ENCODE data around the gene PTPN4.
"Not testable (repeated sequence)": the region's sequence is repeated elsewhere in the genome, so short reads cannot be mapped to it uniquely, and the experiment has no call there.

Gene PTPN4

DNA sequence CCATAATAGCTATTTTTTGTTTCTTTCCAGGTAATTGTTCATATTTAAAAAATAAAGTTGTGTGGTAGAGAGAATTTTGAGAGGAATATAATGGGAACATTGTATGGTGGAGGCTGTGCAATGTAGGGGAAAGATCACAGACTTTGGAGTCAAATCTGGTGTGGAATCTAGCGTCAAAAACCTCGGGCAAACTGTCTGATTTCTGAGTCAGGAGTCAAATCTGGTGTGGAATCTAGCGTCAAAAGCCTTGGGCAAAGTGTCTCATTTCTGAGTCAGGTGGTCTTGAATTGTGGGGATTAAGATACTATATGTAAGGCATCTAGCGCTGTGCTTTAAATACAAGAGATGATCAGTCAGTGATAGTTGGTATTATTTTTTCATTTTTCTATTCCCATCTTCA, 5.1 kb downstream of the PTPN4 start:
- DNase-seq (ENCODE audit: low spot score), result no peak

DNA sequence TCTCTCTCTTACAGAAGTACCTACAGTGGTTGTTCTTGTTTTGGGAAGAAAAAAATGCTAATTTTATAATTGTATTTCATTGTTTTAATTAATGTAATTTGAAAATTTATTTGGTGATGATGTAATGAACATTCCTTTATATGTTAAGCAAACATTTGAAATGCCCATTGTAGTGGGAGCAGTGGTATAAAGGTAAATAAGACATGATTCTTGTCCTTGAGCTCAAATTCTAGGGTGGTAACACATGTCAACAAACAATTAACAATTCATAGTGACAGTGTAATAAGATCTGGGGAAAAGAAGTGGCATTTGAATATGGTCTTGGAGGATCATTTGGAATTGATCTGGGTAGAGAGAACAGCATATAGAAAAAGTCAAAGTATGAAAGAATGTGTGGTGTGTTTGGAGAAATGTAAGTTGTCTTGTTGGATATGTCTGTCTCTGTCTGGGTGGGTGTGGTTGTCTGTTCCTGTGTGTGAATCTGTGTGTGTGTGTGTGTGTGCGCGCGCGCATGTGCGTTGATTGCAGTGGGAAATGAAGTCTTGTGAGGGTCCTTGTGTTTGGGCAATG, 5.8 kb downstream of the PTPN4 start:
- DNase-seq (ENCODE audit: low spot score), result no peak

DNA sequence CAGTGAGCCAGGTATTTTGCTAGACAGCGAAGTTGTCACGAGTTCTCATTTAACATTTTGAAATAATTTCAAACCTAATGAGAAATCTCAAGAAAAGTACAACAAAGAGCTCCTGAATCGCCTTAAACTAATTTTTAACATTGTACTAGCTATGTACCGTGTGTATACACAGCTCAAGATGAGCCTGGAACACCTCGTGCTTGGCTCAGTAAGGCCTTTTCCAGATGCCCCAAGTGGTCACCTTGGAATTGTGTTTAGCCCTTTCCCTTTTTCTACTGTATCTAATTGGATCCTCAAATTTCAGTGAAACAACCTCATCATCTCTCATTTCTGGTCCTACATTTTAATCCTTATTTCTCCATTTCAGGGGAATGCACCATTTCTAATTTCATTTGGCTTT, 7.2 kb downstream of the PTPN4 start:
- DNase-seq (ENCODE audit: low spot score), result no peak

DNA sequence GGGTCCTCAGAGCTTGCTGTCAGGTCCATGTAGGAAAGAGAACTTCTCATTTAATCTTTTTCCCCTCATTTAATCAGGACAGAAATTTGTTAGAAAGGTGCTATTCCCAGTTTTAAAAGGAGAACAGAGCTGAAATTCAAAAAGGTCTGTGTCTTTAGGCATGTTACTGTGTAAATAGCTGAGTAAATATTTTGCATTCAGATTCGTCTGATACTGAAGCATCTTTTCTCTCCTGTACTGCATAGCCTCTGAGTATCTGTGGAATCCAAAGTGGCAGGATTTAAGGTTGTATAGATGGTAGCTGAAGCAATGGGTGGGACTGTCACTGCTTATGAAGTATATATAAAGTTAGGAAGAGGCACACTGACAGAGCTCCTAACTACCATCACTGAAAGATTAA, 9.0 kb downstream of the PTPN4 start:
- DNase-seq (ENCODE audit: low spot score), result no peak

DNA sequence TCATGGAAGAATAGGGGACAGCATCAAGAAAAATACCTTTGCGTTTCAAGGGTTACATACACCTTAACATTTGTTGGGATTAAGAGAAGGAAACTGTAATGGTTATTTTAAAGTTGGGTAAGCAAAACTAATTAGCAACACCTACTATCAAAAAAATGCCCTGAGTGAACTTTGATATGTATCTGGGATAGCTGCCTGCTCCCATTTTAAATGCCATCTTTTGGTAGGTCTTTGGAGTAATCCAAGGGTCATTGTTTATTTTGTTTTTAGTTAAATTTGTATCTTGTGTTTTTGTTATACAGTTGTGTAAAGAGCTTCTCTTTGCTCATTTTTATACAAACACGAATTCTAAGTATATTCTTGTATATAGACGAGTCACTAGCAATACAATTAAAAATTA, 9.9 kb downstream of the PTPN4 start:
- no peak for DNase-seq (ENCODE audit: low spot score)

DNA sequence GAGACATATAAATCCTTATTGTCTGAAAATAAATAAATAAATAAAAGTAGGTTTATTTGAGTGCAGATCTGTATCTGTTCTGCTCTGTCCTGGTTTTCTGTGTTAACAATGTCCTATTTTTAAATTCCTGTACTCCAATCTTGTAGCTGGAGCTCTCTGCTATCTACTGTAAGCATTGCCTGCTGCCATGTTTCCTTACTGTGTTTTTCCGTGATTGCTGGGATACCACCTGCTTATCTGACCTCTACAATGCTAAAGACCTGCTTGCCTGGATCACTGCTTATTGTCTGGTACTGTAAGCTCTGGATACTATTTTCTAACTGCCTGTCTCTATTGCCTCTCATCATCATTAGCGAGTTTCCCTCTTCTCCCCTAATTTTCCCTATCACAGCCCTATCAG, 11.6 kb downstream of the PTPN4 start:
- DNase-seq (ENCODE audit: low spot score), result no peak

DNA sequence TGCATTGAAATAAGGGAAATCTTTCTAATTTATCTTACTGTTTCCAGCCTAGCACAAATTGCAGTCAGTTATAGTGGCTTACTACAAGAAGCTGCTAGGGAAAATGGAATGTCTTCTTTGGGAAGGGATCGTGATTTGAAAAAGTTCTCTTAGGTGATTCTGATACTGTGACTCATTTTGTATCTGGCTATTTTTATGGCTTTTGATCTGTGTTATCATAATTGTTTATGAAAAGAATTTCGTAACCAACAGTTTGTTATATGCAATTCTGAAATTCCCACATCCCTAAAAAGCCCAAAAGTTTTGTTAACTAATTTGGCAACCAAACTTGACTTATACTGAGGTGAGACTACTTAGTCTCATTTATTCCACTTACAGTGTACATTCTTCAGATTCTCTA, 12.4 kb downstream of the PTPN4 start:
- DNase-seq (ENCODE audit: low spot score), result no peak

DNA sequence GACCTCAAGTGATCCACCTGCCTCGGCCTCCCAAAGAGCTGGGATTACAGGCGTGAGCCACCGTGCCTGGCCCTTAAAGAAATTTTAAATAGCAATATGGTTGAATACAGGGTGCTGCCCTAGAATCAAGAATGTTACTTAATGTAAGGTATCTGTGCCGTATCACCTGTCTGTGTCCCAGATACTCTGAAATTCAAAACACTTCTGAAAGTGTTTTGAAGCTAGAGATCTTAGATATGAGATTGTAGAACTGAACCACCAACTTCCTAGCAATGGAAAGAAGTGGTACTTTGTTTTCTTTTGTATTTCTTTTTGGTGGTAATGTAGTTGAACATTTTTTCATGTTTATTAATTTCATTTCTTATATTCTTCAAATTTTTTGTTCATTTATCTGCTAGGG, 13.0 kb downstream of the PTPN4 start:
- no peak for DNase-seq (ENCODE audit: low spot score)

DNA sequence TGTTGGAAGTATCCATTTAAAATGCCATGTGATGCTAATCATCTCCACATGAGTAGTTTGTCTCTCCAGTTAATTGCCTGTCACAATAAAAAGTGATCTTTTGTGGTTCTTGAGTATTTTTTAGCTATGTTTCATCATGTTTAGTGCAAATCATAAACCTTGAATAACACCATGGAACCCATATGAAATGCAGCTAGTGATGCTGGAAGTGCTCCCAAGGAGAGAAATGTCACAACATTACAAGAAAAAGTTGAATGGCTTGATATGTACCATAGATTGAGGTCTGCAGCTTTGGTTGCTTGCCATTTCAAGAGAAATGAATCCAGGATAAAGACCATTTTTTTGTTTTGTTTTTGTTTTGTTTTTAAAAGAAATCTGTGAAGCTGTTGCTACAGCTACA, 14.3 kb downstream of the PTPN4 start:
- DNase-seq (ENCODE audit: low spot score), result no peak

DNA sequence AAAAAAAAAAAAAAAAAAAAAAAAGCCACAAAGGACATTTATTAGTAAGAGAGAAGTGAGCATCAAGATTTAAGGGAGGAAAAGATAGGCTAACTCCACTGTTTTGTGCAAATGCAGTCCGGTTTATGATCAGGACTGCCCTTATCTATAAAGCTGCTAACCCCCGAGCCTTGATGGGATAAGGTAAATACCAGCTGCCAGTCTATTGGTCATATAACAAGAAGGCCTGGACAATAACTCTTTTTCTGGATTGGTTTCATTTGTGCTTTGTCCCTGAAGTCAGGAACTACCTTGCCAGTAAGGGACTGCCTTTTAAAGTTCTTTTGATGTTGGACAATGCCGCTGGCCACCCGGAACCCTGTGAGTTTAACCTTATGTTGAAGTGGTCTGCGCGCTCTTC, 15.4 kb downstream of the PTPN4 start:
- no peak for DNase-seq (ENCODE audit: low spot score)

DNA sequence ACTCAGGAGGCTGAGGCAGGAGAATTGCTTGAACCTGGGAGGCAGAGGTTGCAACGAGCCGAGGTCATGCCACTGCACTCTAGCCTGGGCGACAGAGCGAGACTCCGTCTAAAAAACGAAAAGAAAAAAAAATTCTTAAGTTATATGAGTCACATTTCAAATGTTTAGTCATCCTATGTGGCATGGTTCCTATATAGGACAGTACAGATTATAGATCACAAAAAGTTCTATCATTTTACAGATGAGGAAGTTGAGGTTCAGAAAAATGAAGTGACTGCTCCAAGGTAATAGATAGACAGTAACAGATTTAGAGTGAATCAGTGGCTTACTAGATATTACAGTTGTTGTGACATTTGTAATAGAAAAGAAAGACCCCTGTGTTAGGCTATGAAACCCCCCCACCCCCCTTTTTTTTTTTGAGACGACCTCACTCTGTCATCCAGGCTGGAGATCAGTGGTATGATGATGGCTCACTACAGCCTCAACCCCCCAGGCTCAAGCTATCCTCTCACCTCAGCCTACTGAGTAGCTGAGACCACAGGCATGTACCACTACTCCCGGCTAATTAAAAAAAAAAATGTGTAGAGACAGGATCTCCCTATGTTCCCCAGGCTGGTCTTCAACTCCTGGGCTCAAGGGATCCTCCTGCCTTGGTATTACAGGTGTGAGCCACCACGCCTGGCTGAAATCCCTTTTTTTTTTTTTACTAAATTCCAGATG, 22.7 kb downstream of the PTPN4 start:
- no peak for DNase-seq (ENCODE audit: low spot score)

DNA sequence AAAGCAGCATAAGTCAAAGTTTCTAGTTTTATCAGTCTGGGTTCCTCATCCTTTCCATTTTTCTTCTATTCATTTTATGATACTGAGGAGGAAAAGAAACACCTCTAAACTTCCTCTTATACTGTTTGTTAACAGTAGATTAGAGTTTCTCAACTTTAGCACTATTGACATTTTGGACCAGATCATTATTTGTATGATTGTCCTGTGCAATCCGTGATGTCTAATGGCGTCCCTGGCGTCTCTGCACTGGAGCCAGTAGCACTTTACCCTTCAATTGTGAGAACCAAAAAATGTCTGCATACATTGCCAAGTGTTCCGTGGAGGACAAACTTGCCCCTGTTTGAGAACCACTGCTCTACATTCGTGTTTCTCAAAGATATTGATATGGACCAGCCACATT, 25.2 kb downstream of the PTPN4 start:
- no peak for DNase-seq (ENCODE audit: low spot score)

DNA sequence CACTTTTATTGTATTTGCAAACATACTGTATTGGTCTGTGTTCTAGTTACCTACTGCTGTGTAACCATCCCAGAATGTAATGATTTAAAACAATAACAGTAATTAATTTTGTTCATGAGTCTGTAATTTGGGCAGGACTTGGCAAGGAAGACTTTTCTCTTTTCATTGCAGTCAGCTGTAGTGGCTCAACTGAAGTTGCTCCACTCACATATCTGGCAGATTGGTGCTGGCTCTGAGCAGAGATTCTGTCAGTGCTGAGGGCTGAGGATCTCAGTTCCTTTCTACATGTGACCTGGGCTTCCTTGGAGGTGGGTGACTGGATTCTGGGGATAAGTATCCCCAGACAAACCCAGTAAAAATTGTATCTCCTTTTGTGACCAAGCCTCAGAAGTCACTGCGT, 26.6 kb downstream of the PTPN4 start:
- no peak for DNase-seq (ENCODE audit: low spot score)

DNA sequence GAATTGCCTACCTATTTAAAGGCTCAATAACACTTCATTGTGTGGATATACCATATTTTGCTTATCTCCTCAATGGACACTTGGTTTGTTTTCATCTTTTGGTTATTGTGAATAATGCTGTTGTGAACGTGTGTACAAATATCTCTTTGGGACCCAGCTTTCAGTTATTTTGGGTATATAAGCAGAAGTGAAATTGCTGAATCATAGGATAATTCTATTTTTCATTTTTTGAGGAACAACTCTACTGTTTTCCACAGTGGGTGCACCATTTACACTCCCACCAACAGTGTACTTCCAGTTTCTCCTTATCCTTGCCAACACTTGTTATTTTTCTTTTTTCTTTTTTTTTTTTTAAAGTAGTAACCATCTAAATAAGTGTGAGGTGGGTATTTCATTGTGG, 29.0 kb downstream of the PTPN4 start:
- no peak for DNase-seq (ENCODE audit: low spot score)

DNA sequence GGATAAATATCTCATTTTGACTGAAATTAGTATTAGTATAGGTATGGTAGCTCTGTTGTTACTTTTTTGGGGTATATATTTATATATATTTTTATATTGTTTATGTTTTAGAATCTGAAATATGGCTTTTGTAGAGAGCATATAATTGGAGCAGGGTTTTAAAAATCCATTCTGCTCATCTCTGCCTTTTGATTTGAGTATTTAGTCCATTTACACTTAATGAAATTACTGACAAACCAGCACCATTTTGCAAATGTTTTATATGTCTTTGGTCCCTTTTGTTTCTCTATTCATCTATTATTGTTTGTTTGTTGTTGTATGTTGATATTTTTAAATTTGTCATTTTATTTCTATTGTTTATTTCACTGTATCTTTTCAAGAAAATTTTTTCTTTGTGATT, 30.7 kb downstream of the PTPN4 start:
- no peak for DNase-seq (ENCODE audit: low spot score)

DNA sequence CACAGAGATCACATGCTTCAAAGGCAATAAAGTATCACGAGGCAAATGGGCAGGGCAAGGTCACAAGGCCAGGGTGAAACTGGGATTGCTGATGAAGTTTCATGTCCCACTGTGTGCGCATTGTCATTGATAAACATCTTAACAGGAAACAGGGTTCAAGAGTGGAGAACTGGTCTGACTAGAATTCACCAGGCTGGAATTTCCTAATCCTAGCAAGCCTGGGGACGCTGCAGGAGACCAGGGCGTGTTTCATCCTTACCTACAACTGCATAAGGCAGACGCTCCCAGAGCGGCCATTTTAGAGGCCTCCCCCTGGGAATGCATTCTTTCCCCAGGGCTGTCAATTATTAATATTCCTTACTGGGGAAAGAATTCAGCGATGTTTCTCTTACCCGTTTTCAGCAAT, 33.2 kb downstream of the PTPN4 start:
- no peak for DNase-seq (ENCODE audit: low spot score)

DNA sequence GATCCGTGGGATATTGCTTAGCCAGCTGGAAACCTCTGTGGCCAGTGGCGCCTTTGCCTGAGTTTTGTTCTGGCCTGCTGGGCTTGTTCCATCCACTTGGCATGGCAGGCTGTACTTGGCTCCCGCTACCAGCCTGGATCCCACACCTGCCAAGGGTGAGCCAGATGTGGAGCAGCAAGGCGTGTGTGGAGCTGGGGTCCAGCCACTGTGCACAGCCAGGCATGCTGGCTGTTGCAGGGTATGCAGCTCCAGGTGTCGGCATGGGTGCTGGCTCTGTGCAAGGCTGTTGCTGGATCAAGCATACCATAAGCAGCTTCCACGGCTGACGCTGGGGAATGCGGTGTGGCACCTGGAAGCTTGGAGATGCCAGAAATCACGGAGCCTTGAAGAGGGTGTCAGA, 34.5 kb downstream of the PTPN4 start:
- no peak for DNase-seq (ENCODE audit: low spot score)

DNA sequence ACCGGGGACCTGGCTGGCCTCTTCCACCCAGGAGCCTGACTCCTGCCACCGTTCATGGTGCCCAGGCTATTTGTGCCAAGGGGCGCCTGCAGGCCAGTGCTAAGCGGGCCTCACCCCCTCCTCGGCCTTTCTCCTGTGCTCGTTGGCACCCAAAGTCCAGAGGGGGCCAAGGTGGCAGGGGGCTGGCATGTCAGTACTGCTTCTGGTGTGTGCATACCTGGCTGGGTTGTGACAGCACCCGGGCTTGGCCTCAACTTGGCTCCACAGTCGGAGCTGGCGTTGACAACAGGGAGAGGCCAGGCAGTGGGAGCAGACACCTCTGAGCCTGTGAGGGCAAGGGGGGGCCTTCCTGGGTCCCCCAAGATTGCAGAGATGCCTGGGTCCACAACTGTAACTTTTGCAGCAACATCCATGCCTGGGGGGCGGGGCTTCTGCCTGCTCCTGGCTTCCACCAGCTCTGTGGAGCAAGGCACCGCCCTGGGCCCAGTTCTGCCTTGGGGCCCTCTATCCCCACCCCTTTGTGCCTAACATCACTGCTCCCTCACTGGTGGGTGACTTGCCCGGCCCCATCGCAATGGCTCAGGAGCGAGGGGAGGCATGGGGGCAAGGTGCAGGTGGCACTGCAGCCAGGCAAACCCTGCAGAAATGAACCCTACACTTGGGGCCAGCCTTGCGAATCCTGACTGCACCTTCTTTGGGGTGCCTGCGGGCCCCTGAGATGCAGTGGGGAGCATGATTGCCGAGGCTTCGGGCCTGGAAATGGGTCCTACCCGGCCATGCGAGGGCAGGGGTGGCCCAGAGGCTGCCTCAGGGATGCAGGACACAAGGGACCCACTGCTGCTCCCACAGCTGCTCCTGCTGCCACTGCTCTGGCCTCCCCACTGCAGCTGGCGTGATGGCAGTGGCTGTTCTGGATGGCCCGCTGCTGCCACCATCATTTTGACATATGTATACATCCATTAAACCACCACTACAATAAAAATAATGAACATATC, 35.9 kb downstream of the PTPN4 start:
- no peak for DNase-seq (ENCODE audit: low spot score)

DNA sequence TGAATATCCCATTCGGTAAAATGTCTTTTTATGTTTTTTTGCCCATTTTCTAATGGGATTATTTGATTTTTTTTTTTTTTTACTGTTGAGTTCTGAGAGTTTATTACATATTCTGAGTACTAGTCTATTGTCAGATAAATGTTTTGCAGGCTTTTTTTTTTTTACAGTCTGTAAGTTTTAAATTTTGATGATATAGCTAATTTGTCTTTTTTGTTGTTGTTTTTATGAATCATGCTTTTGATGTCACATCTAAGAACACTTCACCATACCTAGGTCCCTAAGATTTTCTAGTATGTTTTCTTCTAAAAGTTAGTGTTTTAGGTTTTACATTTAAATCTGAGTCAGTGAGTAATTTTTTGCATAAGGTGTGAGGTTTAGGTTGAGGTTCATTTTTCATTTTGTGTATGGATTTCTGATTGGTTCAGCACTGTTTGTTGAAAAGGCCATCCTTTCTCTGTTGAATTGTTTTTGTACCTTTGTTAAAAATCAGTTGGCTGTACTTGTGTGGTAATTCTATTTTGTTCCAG, 40.7 kb downstream of the PTPN4 start:
- no peak for DNase-seq (ENCODE audit: low spot score)

DNA sequence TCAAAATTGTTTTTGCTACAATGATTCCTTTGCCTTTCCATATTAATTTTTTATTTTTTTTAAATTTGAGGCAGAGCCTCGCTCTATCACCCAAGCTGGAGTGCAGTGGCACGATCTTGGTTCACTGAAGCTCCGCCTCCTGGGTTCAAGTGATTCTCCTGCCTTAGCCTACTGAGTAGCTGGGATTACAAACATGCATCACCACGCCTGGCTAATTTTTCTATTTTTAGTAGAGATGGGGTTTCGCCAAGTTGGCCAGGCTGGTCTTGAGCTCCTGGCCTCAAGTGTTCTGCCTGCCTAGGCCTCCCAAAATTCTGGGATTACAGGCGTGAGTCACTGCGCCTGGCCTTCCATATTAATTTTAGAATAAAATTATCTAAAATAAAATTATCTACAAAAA, 41.3 kb downstream of the PTPN4 start:
- no peak for DNase-seq (ENCODE audit: low spot score)

DNA sequence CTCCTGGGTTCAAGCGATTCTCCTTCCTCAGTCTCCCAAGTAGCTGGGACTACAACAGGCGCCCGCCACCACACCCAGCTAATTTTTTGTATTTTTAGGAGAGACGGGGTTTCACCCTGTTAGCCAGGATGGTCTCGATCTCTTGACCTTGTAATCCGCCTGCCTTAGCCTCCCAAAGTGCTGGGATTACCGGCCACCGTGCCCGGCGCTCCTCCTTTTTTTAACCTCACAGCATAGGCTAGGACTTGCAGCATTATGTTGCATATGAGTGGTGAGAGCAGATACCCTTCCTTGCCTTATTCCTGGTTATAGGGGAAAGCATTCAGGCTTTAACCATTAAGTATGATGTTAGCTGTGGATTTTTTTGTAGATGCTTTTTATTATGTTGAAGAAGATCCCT, 42.3 kb downstream of the PTPN4 start:
- not testable (repeated sequence) for DNase-seq (ENCODE audit: low spot score)

DNA sequence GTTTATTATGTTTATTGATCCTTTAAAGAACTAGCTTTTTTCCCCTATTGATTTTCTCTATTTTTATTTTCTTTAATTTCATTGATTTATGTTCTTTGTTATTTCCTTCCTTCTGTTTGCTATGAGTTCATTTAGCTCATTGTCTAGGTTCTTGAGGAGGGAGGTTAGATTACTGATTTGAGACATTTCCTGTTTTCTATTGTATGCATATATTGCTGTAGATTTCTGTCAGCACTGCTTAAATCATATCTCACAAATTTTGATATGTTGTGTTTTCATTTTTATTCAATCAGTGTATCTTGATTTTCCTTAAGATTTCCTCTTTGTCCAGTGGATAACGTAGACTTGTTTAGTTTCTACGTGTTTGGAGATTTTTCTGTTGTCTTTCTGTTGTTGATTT, 43.4 kb downstream of the PTPN4 start:
- DNase-seq (ENCODE audit: low spot score), result no peak

DNA sequence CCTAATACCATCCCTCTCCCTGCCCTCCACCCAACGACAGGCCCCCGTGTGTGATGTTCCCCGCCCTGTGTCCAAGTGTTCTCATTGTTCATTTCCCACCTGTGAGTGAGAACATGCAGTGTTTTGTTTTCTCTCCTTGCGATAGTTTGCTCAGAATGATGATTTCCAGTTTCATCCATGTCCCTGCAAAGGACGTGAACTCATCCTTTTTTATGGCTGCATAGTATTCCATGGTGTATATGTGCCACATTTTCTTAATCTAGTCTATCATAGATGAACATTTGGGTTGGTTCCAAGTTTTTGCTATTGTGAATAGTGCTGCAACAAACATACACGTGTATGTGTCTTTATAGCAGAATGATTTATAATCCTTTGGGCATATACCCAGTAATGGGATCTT, 44.7 kb downstream of the PTPN4 start:
- not testable (repeated sequence) for DNase-seq (ENCODE audit: low spot score)
